HEK293 (cell line): ENCODE measurements around the gene GOLGA2.

Source experiments
- CTCF ChIA-PET: fragments of 350-600 bp; formaldehyde crosslinking; extraction: SDS; loops from one replicate; lab custom pipeline; 2021; ENCODE audit warnings: antibody characterized with exemption; lab: Yijun Ruan, JAX
- POLR2A ChIA-PET: fragments of 300-600 bp; formaldehyde crosslinking; extraction: SDS; loops from one replicate; lab custom pipeline; 2020; ENCODE audit warnings: antibody characterized with exemption, inconsistent platforms; lab: Yijun Ruan, JAX
- H3K27ac ChIP-seq: fragments of 200-500 bp; sonication (Bioruptor generic); 2 replicates; pipeline ENCODE4 v1.5.1; 2014; ENCODE audit warnings: low read depth, low read length, control low read depth, inconsistent platforms; ENCODE audit errors: extremely low read depth
- H3K36me3 ChIP-seq, 2 experiments: fragments of 200-500 bp in 1 of 2; sonication (Bioruptor generic) in 1 of 2; 1 replicate in 1 of 2; 2 replicates in 1 of 2; pipeline ENCODE4 v1.5.1; 2014 to 2017; ENCODE audit warnings: inconsistent platforms in 2 of 2, low read length in 2 of 2; ENCODE audit not compliant: control insufficient read depth in 2 of 2, insufficient read depth in 1 of 2
- H3K4me1 ChIP-seq: fragments of 200-500 bp; sonication (Bioruptor generic); 2 replicates; pipeline ENCODE4 v1.5.1; 2014; ENCODE audit warnings: mild to moderate bottlenecking, low read length, inconsistent platforms; ENCODE audit not compliant: control insufficient read depth, insufficient read depth
- H3K4me3 ChIP-seq: 2 replicates; pipeline ENCODE4 v1.5.1; 2011; ENCODE audit warnings: low read depth, mild to moderate bottlenecking, control low read depth, low read length, moderate library complexity
- H3K9me3 ChIP-seq: fragments of 200-500 bp; sonication (Bioruptor generic); 2 replicates; pipeline ENCODE4 v1.5.1; 2014; ENCODE audit warnings: low read depth, low read length, inconsistent platforms; ENCODE audit not compliant: control insufficient read depth, insufficient read depth
- GLI2 ChIP-seq: fragments of 450-650 bp; formaldehyde crosslinking; IDR thresholded peaks from 2 replicates; pipeline ENCODE4; 2017; ENCODE audit warnings: missing biosample characterization, missing genetic modification characterization, low read depth, borderline replicate concordance
- HOXC10 ChIP-seq: sonication (generic); formaldehyde crosslinking; IDR thresholded peaks from 2 replicates; pipeline ENCODE4 v1.8.1; 2023; ENCODE audit warnings: mild to moderate bottlenecking, missing genetic modification reagents
- KLF8 ChIP-seq: fragments of 450-650 bp; formaldehyde crosslinking; IDR thresholded peaks from 2 replicates; pipeline ENCODE4 v1.5.1; 2016; ENCODE audit warnings: missing biosample characterization, missing genetic modification characterization
- KLF9 ChIP-seq: fragments of 450-650 bp; formaldehyde crosslinking; IDR thresholded peaks from 2 replicates; pipeline ENCODE4 v1.5.1; 2016; ENCODE audit warnings: missing biosample characterization, missing genetic modification characterization, low read depth
- MEIS1 ChIP-seq: sonication (generic); formaldehyde crosslinking; IDR thresholded peaks from 2 replicates; pipeline ENCODE4 v1.8.1; 2022; ENCODE audit warnings: missing genetic modification reagents, mild to moderate bottlenecking, borderline replicate concordance
- OSR2 ChIP-seq: fragments of 450-650 bp; formaldehyde crosslinking; IDR thresholded peaks from 2 replicates; pipeline ENCODE4 v1.5.1; 2016; ENCODE audit warnings: missing biosample characterization, missing genetic modification characterization
- PRDM10 ChIP-seq: fragments of 450-650 bp; formaldehyde crosslinking; IDR thresholded peaks from 2 replicates; pipeline ENCODE4 v1.5.1; 2016; ENCODE audit warnings: missing biosample characterization, missing genetic modification characterization
- PRDM2 ChIP-seq: fragments of 450-650 bp; formaldehyde crosslinking; IDR thresholded peaks from 2 replicates; pipeline ENCODE4 v1.5.1; 2016; ENCODE audit warnings: missing biosample characterization, missing genetic modification characterization, borderline replicate concordance
- SP2 ChIP-seq: fragments of 450-650 bp; formaldehyde crosslinking; IDR thresholded peaks from 2 replicates; pipeline ENCODE4 v1.5.1; 2016; ENCODE audit warnings: missing biosample characterization, missing genetic modification characterization
- SP3 ChIP-seq: fragments of 450-650 bp; formaldehyde crosslinking; IDR thresholded peaks from 2 replicates; pipeline ENCODE4 v1.5.1; 2016; ENCODE audit warnings: missing biosample characterization, missing genetic modification characterization
- TCF7L2 ChIP-seq: IDR thresholded peaks from 2 replicates; pipeline ENCODE4 v1.6.1; 2011; ENCODE audit warnings: low read depth, mild to moderate bottlenecking, inconsistent platforms, low read length, moderate library complexity, borderline replicate concordance
- TRIM28 ChIP-seq: IDR thresholded peaks from 2 replicates; pipeline ENCODE4 v1.6.1; 2011; ENCODE audit warnings: low read length, control low read depth, borderline replicate concordance
- YY1 ChIP-seq: fragments of 450-650 bp; formaldehyde crosslinking; IDR thresholded peaks from 2 replicates; pipeline ENCODE4 v1.5.1; 2018; ENCODE audit warnings: missing biosample characterization, missing genetic modification characterization
- ZBTB1 ChIP-seq: fragments of 450-650 bp; formaldehyde crosslinking; IDR thresholded peaks from 2 replicates; pipeline ENCODE4 v1.5.1; 2016; ENCODE audit warnings: missing biosample characterization, missing genetic modification characterization
- ZBTB48 ChIP-seq: fragments of 450-650 bp; formaldehyde crosslinking; IDR thresholded peaks from 2 replicates; pipeline ENCODE4 v1.5.1; 2016; ENCODE audit warnings: missing biosample characterization, missing genetic modification characterization
- ZNF19 ChIP-seq: fragments of 450-650 bp; formaldehyde crosslinking; IDR thresholded peaks from 2 replicates; pipeline ENCODE4; 2016; ENCODE audit warnings: missing biosample characterization, missing genetic modification characterization, low read depth
- ZNF248 ChIP-seq: fragments of 450-650 bp; formaldehyde crosslinking; IDR thresholded peaks from 2 replicates; pipeline ENCODE4 v1.5.1; 2017; ENCODE audit warnings: missing biosample characterization, missing genetic modification characterization
- ZNF335 ChIP-seq: fragments of 450-650 bp; formaldehyde crosslinking; conservative IDR thresholded peaks from 2 replicates; pipeline ENCODE4 v1.5.1; 2016; ENCODE audit warnings: missing biosample characterization, missing genetic modification characterization
- ZNF366 ChIP-seq: fragments of 450-650 bp; formaldehyde crosslinking; conservative IDR thresholded peaks from 2 replicates; pipeline ENCODE4 v1.5.1; 2016; ENCODE audit warnings: missing biosample characterization, missing genetic modification characterization
- ZNF580 ChIP-seq: fragments of 450-650 bp; formaldehyde crosslinking; IDR thresholded peaks from 2 replicates; pipeline ENCODE4 v1.5.1; 2016; ENCODE audit warnings: missing biosample characterization, missing genetic modification characterization
- ZNF585B ChIP-seq: fragments of 450-650 bp; formaldehyde crosslinking; IDR thresholded peaks from 2 replicates; pipeline ENCODE4 v1.5.1; 2016; ENCODE audit warnings: missing biosample characterization, missing genetic modification characterization
- ZNF596 ChIP-seq: fragments of 450-650 bp; IDR thresholded peaks from 2 replicates; pipeline ENCODE4 v1.5.0; 2018; ENCODE audit warnings: missing biosample characterization, mild to moderate bottlenecking, missing genetic modification characterization, moderate library complexity
- ZNF629 ChIP-seq: fragments of 450-650 bp; formaldehyde crosslinking; IDR thresholded peaks from 2 replicates; pipeline ENCODE4 v1.5.1; 2017; ENCODE audit warnings: missing biosample characterization, missing genetic modification characterization
- ZNF768 ChIP-seq: fragments of 450-650 bp; formaldehyde crosslinking; IDR thresholded peaks from 2 replicates; pipeline ENCODE4 v1.5.1; 2018; ENCODE audit warnings: missing biosample characterization, mild to moderate bottlenecking, missing genetic modification characterization
- ZSCAN16 ChIP-seq: fragments of 450-650 bp; formaldehyde crosslinking; IDR thresholded peaks from 2 replicates; pipeline ENCODE4 v1.5.1; 2016; ENCODE audit warnings: missing biosample characterization, missing genetic modification characterization
- ZSCAN18 ChIP-seq: fragments of 450-650 bp; formaldehyde crosslinking; IDR thresholded peaks from 2 replicates; pipeline ENCODE4 v1.5.1; 2016; ENCODE audit warnings: missing biosample characterization, missing genetic modification characterization

The GOLGA2 gene

GRCh38 chr9:128218518-128219389, 57.1 kb downstream of the GOLGA2 start:
- Histone ChIP-seq H3K36me3 (peaks cover 0 to 34% of the 10 kb centered on the region in 2 experiments; a peak in 1 of 3 replicates), H3K4me1 (no peaks in the 10 kb centered on the region), H3K4me3 (no peak overlapping the region), H3K27ac (no peak overlapping the region), H3K9me3 (no peaks in the 10 kb centered on the region)
- ChIA-PET CTCF (interaction anchor here (0.5 to 1.3 kb wide), 5 partner anchors 13 to 91 kb away, joined by 3 to 6 read pairs (median 3); partner anchors contain the start of genes DNM1 and PTGES2), POLR2A (interaction anchor here (1.0 to 1.2 kb wide), 2 partner anchors 31 to 57 kb away, joined by 5 to 12 read pairs; partner anchors contain the start of genes GOLGA2 and SWI5)
- TF ChIP-seq ZNF596 (tag by site-specific recombination): no peak
- 0 out of 2 replicates have a peak, but pooled peaks have one; percentile 23 for TF ChIP-seq PRDM10 (tag by site-specific recombination)
- peak; percentile 94 for TF ChIP-seq SP3
- no peak for TF ChIP-seq ZNF580 (tag by site-specific recombination)
- TF ChIP-seq GLI2 (tag by site-specific recombination): no peak
- no peak for TF ChIP-seq PRDM2 (tag by site-specific recombination)
- TF ChIP-seq SP2 (tag by site-specific recombination): peak; percentile 81
- TF ChIP-seq ZBTB48 (tag by site-specific recombination): no peak
- no peak for TF ChIP-seq ZNF366 (tag by site-specific recombination)
- TF ChIP-seq OSR2 (tag by site-specific recombination): no peak
- TF ChIP-seq TRIM28: no peak
- TF ChIP-seq ZSCAN16 (tag by site-specific recombination): no peak
- no peak for TF ChIP-seq ZNF19
- TF ChIP-seq KLF9 (tag by site-specific recombination): peak; percentile 75; the same call in 1 of the 2 replicates
- no peak for TF ChIP-seq YY1 (tag by site-specific recombination)
- TF ChIP-seq ZNF585B (tag by site-specific recombination): no peak
- no peak for TF ChIP-seq ZNF629 (tag by site-specific recombination)
- TF ChIP-seq ZSCAN18: no peak
- TF ChIP-seq HOXC10 (CRISPR knock-in tag): no peak
- TF ChIP-seq ZBTB1 (tag by site-specific recombination): no peak
- TF ChIP-seq ZNF248 (tag by site-specific recombination): no peak
- no peak for TF ChIP-seq MEIS1
- TF ChIP-seq ZNF335 (tag by site-specific recombination): peak; percentile 83
- TF ChIP-seq TCF7L2: no peak
- TF ChIP-seq KLF8: peak; percentile 90; the same call in 1 of the 2 replicates
- no peak for TF ChIP-seq ZNF768
